K562 (cell line): ENCODE measurements around the gene REG4. TPM values are rescaled to one million over a fixed set of nuclear protein-coding genes. Genes with fewer than 3 reads are reported as not detected.

Source experiments
- ATF4 ChIP-seq: fragments of 450-650 bp; formaldehyde crosslinking; IDR thresholded peaks from 2 replicates; pipeline ENCODE4 v1.4.0; 2022; ENCODE audit warnings: mild to moderate bottlenecking, moderate library complexity
- ESRRA ChIP-seq: fragments of 450-650 bp; IDR thresholded peaks from 2 replicates; pipeline ENCODE4 v1.6.1; 2014; ENCODE audit warnings: low read depth, mild to moderate bottlenecking, moderate library complexity, borderline replicate concordance
- FUS ChIP-seq: fragments of 200-400 bp; formaldehyde crosslinking; optimal IDR thresholded peaks from 2 replicates; pipeline ENCODE3; 2017; ENCODE audit warnings: low read depth, low read length
- KAT8 ChIP-seq: fragments of 450-650 bp; IDR thresholded peaks from 2 replicates; pipeline ENCODE4 v1.6.1; 2016; ENCODE audit warnings: low read depth, mild to moderate bottlenecking
- POLR2AphosphoS2 ChIP-seq: IDR thresholded peaks from 2 replicates; pipeline ENCODE4 v1.6.1; 2012; ENCODE audit warnings: low read length, improper control_type of control experiment
- POLR2B ChIP-seq: fragments of 450-650 bp; IDR thresholded peaks from 2 replicates; pipeline ENCODE4 v1.6.1; 2018; ENCODE audit warnings: low read depth; ENCODE audit not compliant: partially characterized antibody
- PTRF ChIP-seq: fragments of 450-650 bp; IDR thresholded peaks from 2 replicates; pipeline ENCODE4 v1.6.1; 2016; ENCODE audit warnings: mild to moderate bottlenecking, missing genetic modification characterization, missing compliant biosample characterization
- RBM15 ChIP-seq: fragments of 200-400 bp; formaldehyde crosslinking; IDR thresholded peaks from 2 replicates; pipeline ENCODE4 v1.6.1; 2018; ENCODE audit warnings: mild to moderate bottlenecking, low read length, moderate library complexity; ENCODE audit not compliant: insufficient read depth
- SPI1 ChIP-seq: IDR thresholded peaks from 2 replicates; pipeline ENCODE4 v1.6.1; 2011; ENCODE audit warnings: low read depth, low read length, control low read depth, borderline replicate concordance
- USF2 ChIP-seq: sonication (generic); formaldehyde crosslinking; IDR thresholded peaks from 2 replicates; pipeline ENCODE4 v1.5.0; 2020; ENCODE audit warnings: missing genetic modification reagents
- ZBTB9 ChIP-seq: fragments of 450-650 bp; formaldehyde crosslinking; IDR thresholded peaks from 2 replicates; pipeline ENCODE4 v1.4.0; 2020; ENCODE audit warnings: mild to moderate bottlenecking, moderate library complexity
- ZNF175 ChIP-seq: fragments of 200-800 bp; sonication (Bioruptor generic); IDR thresholded peaks from 2 replicates; pipeline ENCODE4 v1.6.1; 2016; ENCODE audit warnings: low read depth, mild to moderate bottlenecking, missing genetic modification characterization, missing compliant biosample characterization
- ZNF224 ChIP-seq: sonication (generic); formaldehyde crosslinking; IDR thresholded peaks from 2 replicates; pipeline ENCODE4 v1.8.0; 2022; ENCODE audit warnings: mild to moderate bottlenecking, missing genetic modification reagents
- ZNF76 ChIP-seq: fragments of 250-450 bp; sonication (Bioruptor Pico); IDR thresholded peaks from 2 replicates; pipeline ENCODE4 v1.4.0; 2020; ENCODE audit warnings: mild to moderate bottlenecking, moderate library complexity, borderline replicate concordance
- ZZZ3 ChIP-seq: fragments of 450-650 bp; IDR thresholded peaks from 2 replicates; pipeline ENCODE4 v1.6.1; 2016; ENCODE audit warnings: antibody characterized with exemption, mild to moderate bottlenecking, moderate library complexity
- polyA plus RNA-seq, 8 experiments: library from polyadenylated mRNA; depleted of rRNA in 4 of 8; stranded (reverse) in 5 of 8; unstranded in 3 of 8; fragments of >200 nt; fragmentation: Nextera tagmentation in 2 of 8; fragmentation: Illumina TruSeq in 1 of 8; extraction: Ambion mirVana in 2 of 8; extraction: Trizol in 1 of 8; gene quantifications; 2 replicates each; pipeline versions ENCODE4 v1.2.1 to v1.2.3, GENCODE V29; 2011 to 2014; ENCODE audit warnings: inconsistent platforms in 1 of 8, missing spikeins in 1 of 8
- total RNA-seq, 7 experiments: library from RNA; depleted of rRNA in 6 of 7; stranded (reverse); fragments of >200 nt in 6 of 7; fragmentation: Illumina TruSeq in 2 of 7; extraction: Trizol in 2 of 7; gene quantifications; 2 replicates each; pipeline versions ENCODE4 v1.2.1 to v1.2.3, GENCODE V29; 2011 to 2021; ENCODE audit warnings: low replicate concordance in 1 of 7

REG4 gene
- total and polyA plus RNA-seq, 9 of the 15 experiments (the other 6 are each of a cell fraction or from before 2014, with no cell fraction given) = not detected

GRCh38 chr1:119744598-119744942 is 66.7 kb downstream of the REG4 start (continued):
- no peak for TF ChIP-seq SPI1
- no peak for TF ChIP-seq ZNF224 (CRISPR knock-in tag)
- no peak for TF ChIP-seq ATF4 (CRISPR knock-in tag)
- TF ChIP-seq POLR2B = peak; percentile 41
- no peak for TF ChIP-seq ESRRA
- TF ChIP-seq ZNF175 (CRISPR knock-in tag) = no peak
- TF ChIP-seq RBM15 = no peak
- TF ChIP-seq USF2 (CRISPR knock-in tag) = no peak
- no peak for TF ChIP-seq FUS
- TF ChIP-seq ZZZ3 = no peak
- 0 out of 2 replicates have a peak, but pooled peaks have one; percentile 9 for TF ChIP-seq ZBTB9 (CRISPR knock-in tag)
- TF ChIP-seq PTRF (tag) = no peak
- TF ChIP-seq KAT8 = no peak
- no peak for TF ChIP-seq ZNF76 (CRISPR knock-in tag)
- peak; percentile 62; the same call in 1 of the 2 replicates for TF ChIP-seq POLR2AphosphoS2
- TF ChIP-seq, all 486 proteins: peak for 4

Other genes starting within 250 kb of the REG4 start
- 9.9 and 10.9 TPM in 2 replicates for gene ZNF697, start 163.2 kb downstream of the REG4 start, total RNA-seq (2014; rRNA removed)
- gene ZNF697, start 163.2 kb downstream of the REG4 start, total RNA-seq (2014; rRNA removed; fragmentation: Illumina TruSeq; extraction: Trizol) = 9.0 and 12.4 TPM in 2 replicates
- 4.3 and 4.5 TPM in 2 replicates for gene ZNF697, start 163.2 kb downstream of the REG4 start, total RNA-seq (2015; rRNA removed; fragmentation: Illumina TruSeq; extraction: Trizol)
- 10.6 and 13.6 TPM in 2 replicates for gene ZNF697, start 163.2 kb downstream of the REG4 start, total RNA-seq (2021)
- gene ZNF697, start 163.2 kb downstream of the REG4 start, polyA plus RNA-seq (2011; rRNA removed) = 3.0 and 5.2 TPM in 2 replicates
- gene ZNF697, start 163.2 kb downstream of the REG4 start, polyA plus RNA-seq (2014; fragmentation: Illumina TruSeq; extraction: Trizol) = 8.3 and 9.1 TPM in 2 replicates
- gene ZNF697, start 163.2 kb downstream of the REG4 start, polyA plus RNA-seq (2014; fragmentation: Nextera tagmentation; extraction: Ambion mirVana) = 1 to 10 TPM; 2.1 TPM
- 6.7 and 8.8 TPM in 2 replicates for gene ZNF697, start 163.2 kb downstream of the REG4 start, polyA plus RNA-seq (2014; rRNA removed)
- gene PHGDH, start 99.5 kb downstream of the REG4 start, total RNA-seq (2014; rRNA removed) = 59.3 and 65.5 TPM in 2 replicates
- 36.2 and 36.8 TPM in 2 replicates for gene PHGDH, start 99.5 kb downstream of the REG4 start, total RNA-seq (2014; rRNA removed; fragmentation: Illumina TruSeq; extraction: Trizol)
- 12.1 and 12.9 TPM in 2 replicates for gene PHGDH, start 99.5 kb downstream of the REG4 start, total RNA-seq (2015; rRNA removed; fragmentation: Illumina TruSeq; extraction: Trizol)
- 61.6 and 78.8 TPM in 2 replicates for gene PHGDH, start 99.5 kb downstream of the REG4 start, total RNA-seq (2021)
- 6.7 and 25.1 TPM in 2 replicates for gene PHGDH, start 99.5 kb downstream of the REG4 start, polyA plus RNA-seq (2011; rRNA removed)
- 57.9 and 63.6 TPM in 2 replicates for gene PHGDH, start 99.5 kb downstream of the REG4 start, polyA plus RNA-seq (2014; fragmentation: Illumina TruSeq; extraction: Trizol)
- gene PHGDH, start 99.5 kb downstream of the REG4 start, polyA plus RNA-seq (2014; fragmentation: Nextera tagmentation; extraction: Ambion mirVana) = 10 to 100 TPM in 1 of 2 experiments, 1 to 10 TPM in 1; 8.6 to 14.7 TPM
- gene PHGDH, start 99.5 kb downstream of the REG4 start, polyA plus RNA-seq (2014; rRNA removed) = 71.5 and 84.2 TPM in 2 replicates
- not detected in 2 replicates for gene HMGCS2, start 42.6 kb downstream of the REG4 start, total RNA-seq (2014; rRNA removed)
- gene HMGCS2, start 42.6 kb downstream of the REG4 start, total RNA-seq (2014; rRNA removed; fragmentation: Illumina TruSeq; extraction: Trizol) = not detected in 2 replicates
- not detected in 2 replicates for gene HMGCS2, start 42.6 kb downstream of the REG4 start, total RNA-seq (2015; rRNA removed; fragmentation: Illumina TruSeq; extraction: Trizol)
- gene HMGCS2, start 42.6 kb downstream of the REG4 start, total RNA-seq (2021) = 0.13 and 0.18 TPM in 2 replicates
- gene HMGCS2, start 42.6 kb downstream of the REG4 start, polyA plus RNA-seq (2011; rRNA removed) = not detected in 2 replicates
- gene HMGCS2, start 42.6 kb downstream of the REG4 start, polyA plus RNA-seq (2014; fragmentation: Illumina TruSeq; extraction: Trizol) = not detected in 2 replicates
- gene HMGCS2, start 42.6 kb downstream of the REG4 start, polyA plus RNA-seq (2014; fragmentation: Nextera tagmentation; extraction: Ambion mirVana) = not detected
- gene HMGCS2, start 42.6 kb downstream of the REG4 start, polyA plus RNA-seq (2014; rRNA removed) = not detected in 2 replicates
- gene ADAM30, start 85.1 kb upstream of the REG4 start, total RNA-seq (2014; rRNA removed) = not detected in 2 replicates
- not detected in 2 replicates for gene ADAM30, start 85.1 kb upstream of the REG4 start, total RNA-seq (2014; rRNA removed; fragmentation: Illumina TruSeq; extraction: Trizol)
- gene ADAM30, start 85.1 kb upstream of the REG4 start, total RNA-seq (2015; rRNA removed; fragmentation: Illumina TruSeq; extraction: Trizol) = not detected in 2 replicates
- not detected in 2 replicates for gene ADAM30, start 85.1 kb upstream of the REG4 start, total RNA-seq (2021)
- gene ADAM30, start 85.1 kb upstream of the REG4 start, polyA plus RNA-seq (2011; rRNA removed) = not detected in 2 replicates
- gene ADAM30, start 85.1 kb upstream of the REG4 start, polyA plus RNA-seq (2014; fragmentation: Illumina TruSeq; extraction: Trizol) = not detected in 2 replicates
- not detected for gene ADAM30, start 85.1 kb upstream of the REG4 start, polyA plus RNA-seq (2014; fragmentation: Nextera tagmentation; extraction: Ambion mirVana)
- gene ADAM30, start 85.1 kb upstream of the REG4 start, polyA plus RNA-seq (2014; rRNA removed) = not detected in 2 replicates